HG03066 (cell line): Measurements from ENCODE around the gene RSAD1.
"Not testable (repeated sequence)": the region's sequence is repeated elsewhere in the genome, so short reads cannot be mapped to it uniquely, and the experiment has no call there.

Experiments used
- ATAC-seq: cut with Tn5 transposase; IDR thresholded peaks from one replicate; pipeline ENCODE4 v1.9.1; 2021; ENCODE audit warnings: low read depth; ENCODE audit not compliant: unreplicated experiment

RSAD1 gene

GRCh38 chr17:50471009-50471905, 7.4 kb upstream of the RSAD1 start:
- no peak for ATAC-seq

GRCh38 chr17:50472286-50472685, 6.4 kb upstream of the RSAD1 start:
- ATAC-seq = no peak

- not testable (repeated sequence) for ATAC-seq
These were observed 5.9 kb upstream of the RSAD1 start for GRCh38 chr17:50472761-50473161.

- ATAC-seq = no peak
These were observed 4.8 kb upstream of the RSAD1 start for GRCh38 chr17:50473901-50474300.

GRCh38 chr17:50474523-50474922, 4.1 kb upstream of the RSAD1 start:
- ATAC-seq = no peak

DNA sequence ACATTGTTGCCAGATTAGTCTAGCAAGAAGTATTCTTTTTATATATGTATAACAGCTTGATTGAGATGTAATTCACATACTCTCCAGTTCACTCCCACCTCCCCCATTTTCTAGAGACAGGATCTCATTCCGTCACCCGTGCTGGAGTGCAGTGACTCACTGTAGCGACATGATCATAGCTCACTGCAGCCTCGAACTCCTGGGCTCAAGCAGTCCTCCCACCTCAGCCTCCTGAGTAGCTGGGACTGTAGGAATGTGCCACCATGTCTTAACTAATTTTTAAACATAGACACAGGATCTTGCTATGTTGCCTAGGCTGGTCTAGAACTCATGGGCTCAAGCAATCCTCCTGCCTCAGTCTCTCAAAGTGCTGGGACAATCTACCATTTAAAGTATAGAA, 3.3 kb upstream of the RSAD1 start:
- no peak for ATAC-seq

GRCh38 chr17:50475775-50476544, 2.7 kb upstream of the RSAD1 start:
- not testable (repeated sequence) for ATAC-seq

DNA sequence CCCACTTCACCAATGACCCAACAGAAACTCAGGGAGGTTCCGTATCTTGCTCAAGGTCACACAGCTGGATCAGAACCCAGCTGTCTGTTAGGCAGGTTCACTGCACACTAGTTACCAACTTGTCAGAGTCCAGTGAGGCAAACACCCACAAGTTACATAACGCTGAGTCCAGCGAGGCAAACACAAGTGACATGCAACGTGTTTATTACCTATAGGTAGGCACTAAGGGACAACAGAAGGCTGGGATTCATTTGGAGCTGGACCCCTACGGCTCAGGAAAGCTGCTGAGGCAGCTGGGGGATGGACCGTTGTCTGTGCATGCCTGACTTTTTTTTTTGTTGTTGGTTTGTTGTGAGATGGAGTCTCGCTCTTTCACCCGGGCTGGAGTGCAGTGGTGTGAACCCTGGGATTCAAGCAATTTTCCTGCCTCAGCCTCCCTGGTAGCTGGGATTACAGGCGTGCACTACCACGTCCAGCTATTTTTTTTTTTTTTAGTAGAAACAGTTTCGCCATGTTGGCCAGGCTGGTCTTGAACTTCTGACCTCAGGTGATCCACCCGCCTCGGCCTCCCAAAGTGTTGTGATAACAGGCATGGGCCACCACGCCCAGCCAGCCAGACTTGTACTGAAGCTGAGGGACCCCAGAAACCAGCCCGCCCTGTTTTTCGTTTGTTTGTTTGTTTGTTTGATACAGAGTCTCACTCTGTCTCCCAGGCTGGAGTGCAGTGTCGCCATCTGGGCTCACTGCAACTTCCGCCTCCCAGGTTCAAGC, 1.9 kb upstream of the RSAD1 start:
- ATAC-seq = no peak

DNA sequence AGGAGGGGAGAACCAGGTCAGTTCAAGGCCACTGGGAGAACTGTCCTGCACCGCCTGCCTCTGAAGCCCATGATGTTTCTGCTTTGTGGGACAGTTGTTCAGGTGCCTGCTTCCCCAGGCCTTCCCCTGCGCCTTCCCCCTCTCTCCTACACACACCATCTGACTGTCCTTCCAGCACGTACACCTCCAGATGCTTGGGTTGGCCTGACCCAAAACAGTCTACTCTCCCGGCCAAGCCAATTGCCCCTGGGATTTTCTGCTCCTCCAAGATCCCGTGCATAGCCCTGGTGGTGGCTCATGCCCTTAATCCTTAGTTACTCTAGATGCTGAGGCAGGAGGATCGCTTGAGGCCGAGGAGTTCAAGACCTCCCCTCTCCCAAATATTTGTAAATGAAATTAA, 684 bp upstream of the RSAD1 start:
- no peak for ATAC-seq

GRCh38 chr17:50479522-50480141, 972 bp downstream of the RSAD1 start:
- peak; percentile 45 for ATAC-seq

GRCh38 chr17:50480142-50480764, 1.6 kb downstream of the RSAD1 start:
- no peak for ATAC-seq

- ATAC-seq = no peak
These were observed 2.3 kb downstream of the RSAD1 start for GRCh38 chr17:50480854-50481490.

DNA sequence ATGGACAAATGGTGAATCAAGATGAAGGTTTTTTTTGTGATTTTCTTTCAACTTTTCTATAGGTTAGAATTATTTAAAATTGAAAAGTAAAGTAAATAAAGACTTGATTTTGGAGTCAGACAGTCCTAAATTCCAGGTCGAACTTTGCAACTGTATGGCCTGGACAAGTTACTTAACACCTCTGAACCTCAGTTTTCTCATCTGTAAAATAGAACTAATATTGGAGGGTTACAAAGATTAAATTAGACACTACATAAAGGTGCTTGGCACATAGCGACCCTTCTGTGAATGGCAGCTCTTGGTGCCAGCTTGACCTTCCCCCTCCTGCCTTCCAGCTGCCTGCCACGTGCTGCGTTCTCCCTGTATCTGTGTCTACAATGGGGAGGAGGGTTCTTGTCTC, 3.0 kb downstream of the RSAD1 start:
- ATAC-seq = no peak

- no peak for ATAC-seq
These were observed 3.5 kb downstream of the RSAD1 start for GRCh38 chr17:50482110-50482509.

GRCh38 chr17:50482516-50482915, 3.9 kb downstream of the RSAD1 start:
- no peak for ATAC-seq

DNA sequence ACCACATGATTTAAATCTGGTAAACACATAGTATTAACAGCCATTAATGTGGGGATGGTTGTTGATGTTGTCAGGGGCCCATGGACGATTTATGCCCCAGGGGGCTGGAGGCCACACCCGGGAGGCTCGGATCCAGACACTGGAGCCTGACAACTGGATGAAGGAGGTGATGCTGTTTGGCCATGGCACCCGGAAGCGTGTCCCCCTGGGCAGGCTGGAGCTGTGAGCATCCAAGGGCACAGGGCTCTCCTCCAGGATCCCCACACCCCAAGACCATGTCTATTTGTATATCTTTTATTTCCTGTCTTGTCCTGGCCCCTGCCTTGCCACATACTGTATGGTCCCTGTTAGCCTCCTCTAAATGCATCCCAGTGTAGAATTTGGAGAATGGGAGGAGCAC, 4.6 kb downstream of the RSAD1 start:
- ATAC-seq = no peak

- ATAC-seq = no peak
These were observed 5.9 kb downstream of the RSAD1 start for GRCh38 chr17:50484386-50485155.

DNA sequence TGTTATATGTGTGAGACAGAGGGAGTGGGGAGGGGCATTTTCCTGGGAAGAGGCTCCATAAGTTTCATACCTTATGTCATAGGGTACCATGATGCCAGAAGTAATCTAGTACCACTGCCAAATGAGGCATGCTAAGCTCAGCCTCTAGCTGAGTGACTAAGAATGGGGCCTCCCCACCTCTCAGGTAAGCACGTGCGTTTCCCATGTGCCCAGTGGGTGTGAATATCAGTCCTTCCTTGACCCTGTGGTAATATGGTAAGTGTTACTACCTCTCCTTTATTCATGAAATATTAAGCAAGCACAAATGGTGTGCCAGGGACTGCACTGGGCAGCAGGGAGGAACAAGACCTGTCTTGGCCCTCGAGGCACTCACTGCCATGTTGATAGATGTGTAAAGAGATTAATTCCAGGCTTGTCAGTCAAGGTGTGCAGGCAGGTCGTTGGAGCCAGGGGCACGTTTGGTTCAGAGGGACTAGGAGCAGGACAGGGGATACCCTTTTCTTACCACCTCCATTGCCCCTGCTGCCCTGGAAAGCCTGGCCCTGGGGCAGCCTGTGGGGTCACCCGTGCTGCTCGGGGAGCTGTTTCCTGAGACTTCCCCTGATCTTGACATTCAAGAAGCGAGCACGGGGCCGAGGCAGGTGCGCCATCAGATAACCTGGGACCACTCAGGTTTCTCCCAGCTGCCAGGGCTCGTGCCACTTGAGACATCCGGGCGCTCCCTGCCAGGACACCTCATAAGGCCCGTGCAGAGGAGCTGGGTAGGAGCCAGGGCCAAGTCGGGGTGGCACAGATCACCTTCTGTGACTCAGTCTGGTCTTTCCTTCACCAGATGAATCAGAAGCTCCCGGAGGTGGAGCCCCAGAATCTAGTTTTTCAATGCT, 8.8 kb downstream of the RSAD1 start:
- ATAC-seq = no peak
